A549 (cell line): ENCODE results near the gene CLEC4C. TPM values are rescaled to one million over a fixed set of nuclear protein-coding genes. Genes with fewer than 3 reads are reported as not detected.

Source experiments
- polyA plus RNA-seq, 4 experiments: library from polyadenylated mRNA; depleted of rRNA in 3 of 4; stranded (reverse); fragments of >200 nt; fragmentation: RNase III in 1 of 4; extraction: RNeasy Plus Mini Kit Qiagen cat#74134 plus additional on column Dnase treatment in 1 of 4; gene quantifications; 2 replicates in 3 of 4; 3 replicates in 1 of 4; pipeline ENCODE4 v1.2.3, GENCODE V29; 2011 to 2017
- small RNA-seq, 6 experiments: library from RNA; depleted of rRNA; stranded (forward); fragments of <200 nt; gene quantifications; one replicate each; pipeline ENCODE3, GENCODE V24; 2012

The CLEC4C gene
- polyA plus RNA-seq, 2 of the 4 experiments (the other 2 are of a cell fraction) = not detected

Small RNA genes lying within 50 kb of the gene (small RNA-seq; reads per million reads assigned to genes)
- 0 reads per million in 6 experiments for gene RF00019

Other genes starting within 250 kb of the CLEC4C start
- gene CD163, start 243.6 kb downstream of the CLEC4C start, polyA plus RNA-seq (2011; rRNA removed) = not detected in 2 replicates
- not detected in 3 replicates for gene CD163, start 243.6 kb downstream of the CLEC4C start, polyA plus RNA-seq (2017; fragmentation: RNase III; extraction: RNeasy Plus Mini Kit Qiagen cat#74134 plus additional on column Dnase treatment)
- not detected in 2 replicates for gene APOBEC1, start 81.5 kb downstream of the CLEC4C start, polyA plus RNA-seq (2011; rRNA removed)
- not detected in 3 replicates for gene APOBEC1, start 81.5 kb downstream of the CLEC4C start, polyA plus RNA-seq (2017; fragmentation: RNase III; extraction: RNeasy Plus Mini Kit Qiagen cat#74134 plus additional on column Dnase treatment)
- not detected in 2 replicates for gene GDF3, start 51.6 kb downstream of the CLEC4C start, polyA plus RNA-seq (2011; rRNA removed)
- not detected in 3 replicates for gene GDF3, start 51.6 kb downstream of the CLEC4C start, polyA plus RNA-seq (2017; fragmentation: RNase III; extraction: RNeasy Plus Mini Kit Qiagen cat#74134 plus additional on column Dnase treatment)
- gene DPPA3, start 35.9 kb downstream of the CLEC4C start, polyA plus RNA-seq (2011; rRNA removed) = not detected in 2 replicates
- gene DPPA3, start 35.9 kb downstream of the CLEC4C start, polyA plus RNA-seq (2017; fragmentation: RNase III; extraction: RNeasy Plus Mini Kit Qiagen cat#74134 plus additional on column Dnase treatment) = not detected in 3 replicates
- not detected in 2 replicates for gene NANOGNB, start 17.8 kb upstream of the CLEC4C start, polyA plus RNA-seq (2011; rRNA removed)
- gene NANOGNB, start 17.8 kb upstream of the CLEC4C start, polyA plus RNA-seq (2017; fragmentation: RNase III; extraction: RNeasy Plus Mini Kit Qiagen cat#74134 plus additional on column Dnase treatment) = not detected in 3 replicates
- 0.05 TPM in 1 of 2 replicates, not detected in the other for gene NANOG, start 42.0 kb upstream of the CLEC4C start, polyA plus RNA-seq (2011; rRNA removed)
- gene NANOG, start 42.0 kb upstream of the CLEC4C start, polyA plus RNA-seq (2017; fragmentation: RNase III; extraction: RNeasy Plus Mini Kit Qiagen cat#74134 plus additional on column Dnase treatment) = not detected in 3 replicates
- gene SLC2A14, start 125.5 kb upstream of the CLEC4C start, polyA plus RNA-seq (2011; rRNA removed) = 0.68 and 0.91 TPM in 2 replicates
- 0.16 to 0.30 TPM (median 0.25 TPM) in 3 replicates for gene SLC2A14, start 125.5 kb upstream of the CLEC4C start, polyA plus RNA-seq (2017; fragmentation: RNase III; extraction: RNeasy Plus Mini Kit Qiagen cat#74134 plus additional on column Dnase treatment)
- 52.4 and 56.4 TPM in 2 replicates for gene SLC2A3, start 188.8 kb upstream of the CLEC4C start, polyA plus RNA-seq (2011; rRNA removed)
- 7.8 to 13.3 TPM (median 8.7 TPM) in 3 replicates for gene SLC2A3, start 188.8 kb upstream of the CLEC4C start, polyA plus RNA-seq (2017; fragmentation: RNase III; extraction: RNeasy Plus Mini Kit Qiagen cat#74134 plus additional on column Dnase treatment)